ENCODE measurements around the gene EYA4.
"Not testable (repeated sequence)": the region's sequence is repeated elsewhere in the genome, so short reads cannot be mapped to it uniquely, and the experiment has no call there.

EYA4 gene

DNA sequence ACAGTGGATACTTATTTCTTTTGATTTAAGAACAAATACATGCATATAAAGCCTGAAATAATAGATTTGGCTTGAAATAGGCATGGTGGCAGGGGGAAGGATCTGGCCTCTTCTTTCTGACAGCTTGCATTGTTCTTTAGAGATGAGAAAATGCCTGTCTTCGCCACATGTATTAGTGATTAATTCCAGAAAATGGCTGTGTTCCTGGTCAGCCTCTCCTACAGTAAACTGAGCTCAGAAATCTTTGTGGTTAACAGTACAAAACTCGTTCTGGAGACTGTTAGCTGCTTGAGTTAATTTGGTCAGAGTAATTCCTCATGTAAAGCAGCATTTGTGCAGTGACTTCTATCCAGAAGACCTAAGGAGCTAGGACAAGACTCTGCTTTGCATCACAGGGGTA, 151.5 kb downstream of the EYA4 start:
- no peak for TF ChIP-seq CTCF (IDR thresholded peaks at IDR 0.05)
- DNase-seq = no peak
- no peaks in the 10 kb centered on the region for H3K9me3 ChIP-seq
- no peak overlapping the region for H3K4me3 ChIP-seq
- H3K27me3 ChIP-seq = no peaks in the 10 kb centered on the region
- H3K27ac ChIP-seq = no peak overlapping the region
- no peaks in the 10 kb centered on the region for H3K4me1 ChIP-seq
- intact Hi-C loops (cut with DNase I; ENCODE audit: low total_unique reads) = no loop called here
- H3K36me3 ChIP-seq = no peaks in the 10 kb centered on the region

- Histone ChIP-seq H3K4me1 (no peaks in the 10 kb centered on the region), H3K4me3 (no peak overlapping the region), H3K27ac (no peak overlapping the region), H3K9me3 (no peaks in the 10 kb centered on the region), H3K27me3 (no peaks in the 10 kb centered on the region), H3K36me3 (no peaks in the 10 kb centered on the region)
- TF ChIP-seq CTCF (IDR thresholded peaks at IDR 0.05) = no peak
- intact Hi-C loops (cut with DNase I; ENCODE audit: low total_unique reads) = no loop called here
- no peak for DNase-seq
These were observed 152.7 kb downstream of the EYA4 start for GRCh38 chr6:133393891-133394290.

DNA sequence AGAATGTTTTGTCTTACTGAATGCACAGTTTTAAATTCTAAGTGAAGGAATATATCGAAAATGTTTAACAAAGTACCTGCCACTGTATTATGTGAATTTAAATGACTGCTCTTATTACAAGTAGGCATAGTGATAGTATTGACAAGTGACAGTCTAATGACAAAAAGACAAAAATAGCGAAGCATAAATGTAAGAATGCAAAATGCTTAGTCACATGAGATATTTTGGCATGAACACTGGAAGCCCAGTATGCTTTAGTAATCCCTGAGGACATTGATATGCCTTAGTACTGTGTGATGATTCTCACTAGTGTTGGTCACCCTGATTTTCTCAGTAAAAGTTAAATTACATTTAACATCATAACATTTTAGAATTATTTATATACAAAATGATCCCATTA, 153.5 kb downstream of the EYA4 start:
- H3K27me3 ChIP-seq = no peaks in the 10 kb centered on the region
- H3K4me3 ChIP-seq = no peak overlapping the region
- no peaks in the 10 kb centered on the region for H3K9me3 ChIP-seq
- intact Hi-C loops (cut with DNase I; ENCODE audit: low total_unique reads) = no loop called here
- H3K4me1 ChIP-seq = no peaks in the 10 kb centered on the region
- TF ChIP-seq CTCF (IDR thresholded peaks at IDR 0.05) = no peak
- no peak overlapping the region for H3K27ac ChIP-seq
- H3K36me3 ChIP-seq = no peaks in the 10 kb centered on the region
- no peak for DNase-seq

GRCh38 chr6:133396233-133396983, 155.3 kb downstream of the EYA4 start:
- intact Hi-C loops (cut with DNase I; ENCODE audit: low total_unique reads) = no loop called here
- TF ChIP-seq CTCF (IDR thresholded peaks at IDR 0.05) = no peak

GRCh38 chr6:133396984-133397348, 155.8 kb downstream of the EYA4 start:
- Histone ChIP-seq H3K4me3 (no peak overlapping the region), H3K27ac (no peak overlapping the region), H3K9me3 (no peaks in the 10 kb centered on the region), H3K4me1 (no peaks in the 10 kb centered on the region), H3K27me3 (no peaks in the 10 kb centered on the region), H3K36me3 (no peaks in the 10 kb centered on the region)
- intact Hi-C loops (cut with DNase I; ENCODE audit: low total_unique reads) = no loop called here
- DNase-seq = no peak
- no peak for TF ChIP-seq CTCF (IDR thresholded peaks at IDR 0.05)

More at GRCh38 chr6:133396233-133396983, 155.3 kb downstream of the EYA4 start:
- no peak for DNase-seq
- H3K36me3 ChIP-seq = no peaks in the 10 kb centered on the region
- no peaks in the 10 kb centered on the region for H3K4me1 ChIP-seq
- no peaks in the 10 kb centered on the region for H3K9me3 ChIP-seq
- no peak overlapping the region for H3K27ac ChIP-seq
- H3K27me3 ChIP-seq = no peaks in the 10 kb centered on the region
- H3K4me3 ChIP-seq = no peak overlapping the region

GRCh38 chr6:133397601-133398000, 156.4 kb downstream of the EYA4 start:
- H3K9me3 ChIP-seq; H3K27ac ChIP-seq; H3K36me3 ChIP-seq; intact Hi-C loops (cut with DNase I; ENCODE audit: low total_unique reads); DNase-seq; H3K4me3 ChIP-seq; H3K4me1 ChIP-seq; H3K27me3 ChIP-seq: not testable (repeated sequence)

Data from tibial artery (tissue), 4 donors.